ENCODE results near the gene PDZD4.

PDZD4 gene

GRCh38 chrX:153770601-153771414 lies 59.5 kb downstream of the PDZD4 start:
- peak; percentile 0 for DNase-seq (ENCODE audit: low spot score)

GRCh38 chrX:153769865-153770600 lies 60.3 kb downstream of the PDZD4 start:
- DNase-seq (ENCODE audit: low spot score) = no peak

- no peak for DNase-seq (ENCODE audit: low spot score)
Observed at GRCh38 chrX:153769158-153769864, 61.0 kb downstream of the PDZD4 start.

GRCh38 chrX:153768311-153769157 lies 61.8 kb downstream of the PDZD4 start:
- no peak for DNase-seq (ENCODE audit: low spot score)

GRCh38 chrX:153767674-153768055 lies 62.7 kb downstream of the PDZD4 start:
- DNase-seq (ENCODE audit: low spot score) = no peak

- no peak for DNase-seq (ENCODE audit: low spot score)
Observed at GRCh38 chrX:153766871-153767673, 63.3 kb downstream of the PDZD4 start.

GRCh38 chrX:153766098-153766817 lies 64.1 kb downstream of the PDZD4 start:
- no peak for DNase-seq (ENCODE audit: low spot score)

GRCh38 chrX:153765138-153766079 lies 64.9 kb downstream of the PDZD4 start:
- no peak for DNase-seq (ENCODE audit: low spot score)

GRCh38 chrX:153764786-153765137 lies 65.6 kb downstream of the PDZD4 start:
- DNase-seq (ENCODE audit: low spot score) = no peak

- peak; percentile 76 for DNase-seq (ENCODE audit: low spot score)
Observed at GRCh38 chrX:153763989-153764755, 66.2 kb downstream of the PDZD4 start, which contains the start of gene PLXNB3. Gene PLXNB3, plus strand, starts transcription at chrX:153764249. Its CDS starts 1,287 bp downstream, at chrX:153765536.

- no peak for DNase-seq (ENCODE audit: low spot score)
Observed at GRCh38 chrX:153763298-153763932, 66.9 kb downstream of the PDZD4 start.

- DNase-seq (ENCODE audit: low spot score) = no peak
Observed at GRCh38 chrX:153762626-153763173, 67.6 kb downstream of the PDZD4 start.

- DNase-seq (ENCODE audit: low spot score) = no peak
Observed at GRCh38 chrX:153761863-153762262, 68.5 kb downstream of the PDZD4 start.

GRCh38 chrX:153755136-153755535 lies 75.2 kb downstream of the PDZD4 start:
- no peak for DNase-seq (ENCODE audit: low spot score)

All from CD4-positive, alpha-beta T cell treated with Interleukin-6 at 100 ng/mL for 8 hours (primary cell).